Uterus (tissue), 2 donors: ENCODE data around the gene SYT13.

ENCODE experiments used
- POLR2A ChIP-seq, 2 donors: fragments of 450-650 bp; IDR thresholded peaks; one replicate each; pipeline ENCODE4 v1.6.1; 2016; ENCODE audit warnings: antibody characterized with exemption in 2 of 2, mild to moderate bottlenecking in 1 of 2, moderate library complexity in 1 of 2
- TF ChIP-seq, protein P1 (sequence below), 4 experiments: fragments of 200-600 bp in 2 of 4; fragments of 450-650 bp in 2 of 4; sonication (generic) in 2 of 4; IDR thresholded peaks; one replicate each; pipeline ENCODE4 v1.5.1; 2016 to 2019; ENCODE audit warnings: antibody characterized with exemption in 4 of 4, mild to moderate bottlenecking in 2 of 4, moderate library complexity in 1 of 4

DNA sequence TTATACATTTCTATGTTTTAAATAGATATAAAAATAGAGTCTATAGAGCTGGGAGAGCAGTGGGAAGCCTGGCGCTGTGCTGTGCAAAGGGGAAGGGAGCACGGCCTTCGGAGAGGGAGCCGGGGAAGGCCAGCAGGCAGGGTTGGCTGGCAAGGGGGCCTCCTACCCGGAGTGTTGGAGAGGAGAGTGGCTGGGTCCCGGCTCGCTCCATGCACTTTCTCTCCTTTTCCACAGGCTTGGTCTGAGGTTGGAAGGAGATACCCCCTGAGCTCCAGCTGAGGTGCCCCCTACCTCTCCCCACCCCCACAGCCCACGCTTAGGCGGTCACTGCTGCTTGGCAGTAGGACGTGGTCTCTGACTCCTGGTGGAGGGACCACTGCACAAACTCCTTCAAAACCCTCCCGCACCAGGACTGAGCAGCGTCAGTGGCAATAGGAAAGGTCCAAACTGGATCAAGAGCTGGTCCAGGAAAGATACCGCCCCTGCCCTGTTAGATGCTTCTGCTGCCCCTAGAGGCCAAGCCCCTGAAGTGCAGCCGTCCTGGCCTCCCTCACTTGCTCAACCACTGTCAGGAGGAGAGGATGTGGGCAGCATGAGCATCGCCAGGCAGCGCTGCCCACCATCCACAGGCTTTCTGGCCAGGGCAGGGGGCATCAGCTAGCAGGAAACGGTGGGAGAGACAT, 52.9 kb downstream of the SYT13 start:
- TF ChIP-seq, protein P1, sequence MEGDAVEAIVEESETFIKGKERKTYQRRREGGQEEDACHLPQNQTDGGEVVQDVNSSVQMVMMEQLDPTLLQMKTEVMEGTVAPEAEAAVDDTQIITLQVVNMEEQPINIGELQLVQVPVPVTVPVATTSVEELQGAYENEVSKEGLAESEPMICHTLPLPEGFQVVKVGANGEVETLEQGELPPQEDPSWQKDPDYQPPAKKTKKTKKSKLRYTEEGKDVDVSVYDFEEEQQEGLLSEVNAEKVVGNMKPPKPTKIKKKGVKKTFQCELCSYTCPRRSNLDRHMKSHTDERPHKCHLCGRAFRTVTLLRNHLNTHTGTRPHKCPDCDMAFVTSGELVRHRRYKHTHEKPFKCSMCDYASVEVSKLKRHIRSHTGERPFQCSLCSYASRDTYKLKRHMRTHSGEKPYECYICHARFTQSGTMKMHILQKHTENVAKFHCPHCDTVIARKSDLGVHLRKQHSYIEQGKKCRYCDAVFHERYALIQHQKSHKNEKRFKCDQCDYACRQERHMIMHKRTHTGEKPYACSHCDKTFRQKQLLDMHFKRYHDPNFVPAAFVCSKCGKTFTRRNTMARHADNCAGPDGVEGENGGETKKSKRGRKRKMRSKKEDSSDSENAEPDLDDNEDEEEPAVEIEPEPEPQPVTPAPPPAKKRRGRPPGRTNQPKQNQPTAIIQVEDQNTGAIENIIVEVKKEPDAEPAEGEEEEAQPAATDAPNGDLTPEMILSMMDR (IDR thresholded peaks at IDR 0.05): peak; percentile 67 to 90 (median 76)
- no peak for TF ChIP-seq POLR2A (IDR thresholded peaks at IDR 0.05)
